NCI-H146 (cell line): ENCODE results near the gene HOXA2.

ENCODE experiments used
- DNase-seq: peaks from one replicate; lab custom pipeline; 2025; lab: John Stamatoyannopoulos, UW

HOXA2 gene

DNA sequence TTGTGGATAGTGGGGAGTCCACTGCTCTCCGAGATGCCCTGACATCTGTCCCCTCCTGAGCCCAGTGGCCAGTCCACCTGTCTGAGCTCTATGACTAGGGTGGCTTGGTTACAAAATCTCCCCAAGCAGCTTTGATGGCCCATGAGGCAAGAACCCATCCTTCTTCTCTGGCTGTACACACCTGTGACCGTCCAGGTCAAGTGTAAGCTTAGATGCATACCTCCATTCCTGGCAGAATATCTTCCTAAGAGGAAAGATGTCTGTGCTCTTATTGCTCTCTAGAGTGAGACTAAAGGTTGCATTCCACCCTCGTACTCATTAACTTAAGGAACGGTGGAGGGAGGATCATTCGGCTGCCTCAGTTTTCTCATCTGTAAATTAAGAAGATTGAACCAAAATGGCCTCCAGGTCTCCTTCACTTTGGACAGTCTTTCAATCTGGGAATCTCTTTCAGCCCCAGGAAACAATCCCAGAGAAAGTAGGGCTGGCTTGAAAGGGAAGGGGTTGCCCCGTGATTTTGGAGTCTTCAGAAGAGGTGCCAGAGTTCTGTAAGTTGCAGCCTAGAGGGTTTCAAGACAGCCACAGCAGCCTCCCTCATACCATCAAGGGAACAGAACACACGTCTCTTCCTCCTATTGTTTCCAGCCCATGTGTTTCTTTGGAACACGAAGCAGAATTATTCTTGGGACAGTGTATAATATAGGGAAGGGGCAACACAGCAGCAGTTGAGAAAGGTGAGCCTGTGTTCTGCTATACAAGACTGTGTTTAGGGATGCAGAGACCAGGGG is 22.6 kb upstream of the HOXA2 start:
- no peak for DNase-seq

DNA sequence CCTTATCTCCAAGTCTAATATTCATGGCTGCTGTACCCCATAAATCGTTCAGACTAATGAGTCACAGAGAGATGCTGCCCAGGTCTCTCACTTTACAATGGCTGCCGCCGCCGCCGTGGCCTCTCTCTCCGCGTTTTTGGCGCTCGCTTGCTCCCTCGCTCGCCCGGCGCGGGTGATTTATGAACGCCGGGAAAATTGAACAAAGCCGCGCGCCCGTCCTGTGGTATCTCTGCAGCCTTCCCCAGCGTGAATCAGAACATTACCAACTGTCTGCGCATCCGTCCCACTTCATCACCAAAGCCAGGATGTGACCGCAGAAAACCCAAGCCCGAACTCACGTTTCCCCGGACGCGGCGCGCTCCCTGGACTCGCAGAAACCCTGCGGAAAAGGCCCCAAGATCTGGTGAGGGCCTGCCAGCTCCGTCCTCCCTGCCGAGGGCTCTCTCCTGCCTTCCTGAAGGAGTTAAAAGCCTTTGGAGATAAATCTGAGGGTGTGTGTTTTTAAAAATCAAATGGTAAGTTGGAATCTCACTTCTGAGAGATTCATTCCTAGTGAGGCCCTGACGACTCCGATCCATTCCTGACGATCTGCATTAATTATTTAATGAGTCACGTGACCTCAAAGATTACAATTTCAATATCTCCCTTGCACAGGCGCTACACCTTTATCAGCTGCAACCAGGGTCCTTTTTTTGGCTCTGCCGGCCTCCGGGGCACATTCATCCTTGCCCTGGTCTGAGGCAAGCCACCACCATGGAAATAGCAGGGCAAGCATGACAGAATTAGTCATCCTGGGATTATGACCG is 21.8 kb upstream of the HOXA2 start:
- DNase-seq: no peak

DNA sequence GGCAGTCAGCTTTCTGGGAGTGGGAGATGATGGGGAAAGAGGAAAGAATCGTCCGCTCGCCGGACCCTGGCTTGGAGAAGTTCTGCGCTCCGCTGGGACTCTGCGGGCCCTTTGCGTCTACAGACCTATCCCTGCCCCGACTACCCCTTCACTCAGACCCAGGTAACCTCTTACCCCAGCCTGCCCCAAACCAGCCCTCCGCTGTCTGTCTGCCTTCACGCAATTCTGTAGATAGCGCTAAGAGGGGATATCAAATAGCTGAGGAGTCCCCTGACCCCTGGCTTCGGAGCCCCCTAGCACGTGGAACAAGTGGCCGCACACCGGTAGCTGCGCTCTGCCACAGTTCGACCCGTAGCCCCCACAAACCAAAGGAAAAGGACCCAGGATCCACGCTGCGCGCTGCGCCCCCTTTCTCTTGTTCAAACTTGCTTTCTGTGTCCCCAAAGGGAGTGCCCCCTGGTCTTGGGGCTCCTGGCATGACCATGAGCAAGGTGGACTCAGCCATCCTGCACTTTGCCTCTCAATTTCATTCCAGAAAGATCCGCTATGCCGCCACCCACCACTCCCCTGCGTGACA is 21.1 kb upstream of the HOXA2 start:
- DNase-seq: no peak

DNA sequence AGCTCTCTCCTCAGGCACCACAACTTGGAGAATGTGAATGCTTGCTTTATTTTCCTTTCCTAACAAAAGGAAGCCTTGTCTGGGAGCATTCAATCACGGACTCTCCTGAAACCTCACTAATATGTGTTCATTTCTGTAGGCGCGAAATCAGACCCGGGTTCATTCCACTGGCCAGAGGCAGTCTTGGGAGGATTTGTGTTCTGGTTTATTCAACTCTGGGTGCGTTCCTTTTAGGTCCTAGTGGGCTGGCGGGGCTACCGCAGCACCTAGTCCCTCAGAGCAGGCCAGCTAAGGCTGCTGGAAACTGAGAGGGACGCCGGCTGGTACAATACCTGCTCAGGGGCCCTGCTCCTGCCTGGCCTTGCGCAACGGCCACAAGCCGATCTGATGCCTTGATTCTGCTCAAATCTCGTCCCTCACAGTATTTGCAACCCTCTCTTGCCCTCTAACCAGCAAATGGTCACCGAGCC is 20.6 kb upstream of the HOXA2 start:
- no peak for DNase-seq

DNA sequence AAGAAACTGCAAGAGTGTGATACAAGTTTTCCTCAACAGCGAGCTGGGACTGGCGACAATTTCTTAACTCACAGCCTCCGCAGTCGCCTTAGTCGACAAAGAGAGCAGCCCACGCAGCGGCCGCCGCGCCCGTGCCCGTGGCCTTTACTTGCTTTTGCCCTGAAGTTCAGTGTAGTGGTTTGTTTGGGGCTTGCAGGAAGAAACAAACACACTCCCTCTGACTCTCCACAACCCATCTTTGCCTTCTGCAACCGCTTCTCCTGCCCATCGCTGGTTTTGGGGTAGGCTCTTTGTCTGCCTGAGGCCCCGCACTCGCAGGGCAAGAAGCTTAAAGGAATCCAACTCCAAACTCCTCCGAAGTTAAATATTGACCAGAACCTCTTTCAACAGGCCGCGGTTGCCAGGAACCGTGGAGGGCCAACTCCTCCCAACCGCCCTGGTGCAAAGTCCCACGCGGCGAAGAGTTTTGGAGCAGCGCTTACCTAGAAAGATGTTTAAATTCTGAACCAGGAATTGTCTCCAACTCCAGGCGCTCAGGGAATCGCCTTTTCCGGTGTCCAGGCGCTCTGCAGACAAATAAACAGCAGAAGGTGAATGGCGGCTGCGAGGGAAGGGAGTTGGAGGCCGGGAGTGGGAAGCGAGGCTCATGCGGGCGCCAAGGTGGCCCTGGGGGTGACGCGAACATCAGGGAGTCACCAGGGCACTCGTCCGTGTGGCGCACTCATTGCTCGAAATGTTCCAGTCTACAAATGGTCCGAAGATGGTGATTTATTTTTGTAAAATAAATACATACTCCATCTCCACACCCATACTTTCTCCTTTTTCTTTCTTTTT is 19.8 kb upstream of the HOXA2 start:
- DNase-seq: no peak

DNA sequence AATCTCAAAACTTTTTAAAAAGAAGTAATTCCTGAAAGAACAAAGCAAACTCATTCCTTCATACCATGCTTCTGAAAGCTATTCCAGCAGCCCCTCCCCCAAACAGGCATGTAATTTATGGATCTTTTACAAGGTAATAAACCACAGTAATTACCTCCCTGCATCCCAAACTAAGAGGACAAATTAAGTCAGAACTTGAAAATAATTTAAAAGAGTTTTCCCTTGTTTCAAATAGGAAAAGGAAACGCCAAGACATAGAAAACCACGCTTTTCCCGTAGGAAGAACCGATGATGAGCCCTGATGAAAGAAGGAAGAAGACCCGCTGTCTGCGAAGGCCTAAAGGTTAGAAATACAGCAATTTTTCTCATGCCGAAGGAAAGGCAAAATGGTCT is 19.2 kb upstream of the HOXA2 start:
- no peak for DNase-seq

DNA sequence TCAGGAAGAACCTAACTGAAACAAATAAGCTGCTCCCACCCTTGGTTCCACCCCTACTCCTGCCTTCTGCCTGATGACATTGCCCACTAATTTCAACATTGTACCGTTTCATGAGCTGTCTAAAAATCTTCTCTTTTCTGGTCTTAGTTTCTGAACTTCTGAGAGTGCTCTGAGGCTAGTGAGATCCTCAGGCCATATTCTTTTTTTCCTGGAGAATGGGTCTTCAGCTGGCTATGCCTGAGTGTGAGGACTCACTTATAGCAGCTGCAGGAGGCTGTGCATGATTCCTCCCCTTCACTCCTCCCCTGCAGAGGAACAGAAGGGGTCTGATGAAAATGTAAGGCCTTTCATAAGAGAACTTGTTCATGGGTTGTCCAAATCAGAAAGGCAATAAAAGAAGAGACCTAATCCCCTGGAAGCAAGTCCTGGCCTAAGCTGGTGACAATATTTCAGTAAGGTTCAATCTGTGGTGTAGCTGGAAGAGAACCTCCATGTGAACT is 17.0 kb upstream of the HOXA2 start:
- no peak for DNase-seq

DNA sequence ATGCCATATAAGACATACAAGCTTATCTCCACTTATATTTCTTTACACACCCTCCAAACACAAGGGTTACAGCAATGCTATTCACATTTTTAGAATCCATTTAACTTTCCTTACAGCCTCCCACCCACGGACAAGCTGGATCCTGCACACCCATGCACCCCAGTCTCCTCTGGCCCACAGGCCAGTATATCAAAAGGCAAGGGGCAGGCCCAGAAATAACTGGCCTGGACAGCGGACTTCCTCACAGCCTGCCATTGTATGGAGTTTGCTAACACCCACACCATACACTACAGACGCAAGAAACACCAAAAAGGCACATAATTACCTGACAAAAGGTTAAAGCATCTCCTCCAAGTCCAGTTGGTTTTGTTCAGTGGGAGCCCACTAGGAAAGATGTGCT is 16.1 kb upstream of the HOXA2 start:
- no peak for DNase-seq

DNA sequence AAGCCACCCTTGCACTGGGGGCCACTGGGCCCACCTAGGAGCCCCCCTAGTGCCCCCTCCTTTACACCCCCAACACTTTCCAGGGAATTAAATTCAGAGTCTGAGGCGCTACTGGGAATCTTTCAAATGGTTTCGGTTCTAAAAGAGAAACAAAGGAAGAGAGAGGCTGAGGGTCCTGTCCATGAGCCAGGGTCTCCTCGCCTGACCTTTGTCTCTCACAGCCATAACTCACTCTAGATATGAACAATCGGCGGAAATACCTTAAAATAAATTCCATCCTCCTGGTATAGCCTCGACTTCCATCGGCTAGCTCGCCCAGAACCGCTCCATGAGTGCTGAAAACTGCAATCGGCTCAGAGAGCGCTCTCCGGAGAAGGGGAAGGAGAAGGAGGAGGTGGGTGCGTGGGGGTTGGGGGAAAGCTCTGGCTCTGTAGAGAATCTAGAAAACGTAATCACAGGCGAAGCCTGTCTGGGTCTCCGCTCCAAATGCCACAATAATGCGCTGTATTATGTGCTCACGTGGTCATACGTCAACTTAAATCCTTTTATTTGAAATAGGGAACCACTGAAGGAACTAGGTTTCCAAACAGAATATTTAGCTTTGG is 15.5 kb upstream of the HOXA2 start:
- DNase-seq: no peak

DNA sequence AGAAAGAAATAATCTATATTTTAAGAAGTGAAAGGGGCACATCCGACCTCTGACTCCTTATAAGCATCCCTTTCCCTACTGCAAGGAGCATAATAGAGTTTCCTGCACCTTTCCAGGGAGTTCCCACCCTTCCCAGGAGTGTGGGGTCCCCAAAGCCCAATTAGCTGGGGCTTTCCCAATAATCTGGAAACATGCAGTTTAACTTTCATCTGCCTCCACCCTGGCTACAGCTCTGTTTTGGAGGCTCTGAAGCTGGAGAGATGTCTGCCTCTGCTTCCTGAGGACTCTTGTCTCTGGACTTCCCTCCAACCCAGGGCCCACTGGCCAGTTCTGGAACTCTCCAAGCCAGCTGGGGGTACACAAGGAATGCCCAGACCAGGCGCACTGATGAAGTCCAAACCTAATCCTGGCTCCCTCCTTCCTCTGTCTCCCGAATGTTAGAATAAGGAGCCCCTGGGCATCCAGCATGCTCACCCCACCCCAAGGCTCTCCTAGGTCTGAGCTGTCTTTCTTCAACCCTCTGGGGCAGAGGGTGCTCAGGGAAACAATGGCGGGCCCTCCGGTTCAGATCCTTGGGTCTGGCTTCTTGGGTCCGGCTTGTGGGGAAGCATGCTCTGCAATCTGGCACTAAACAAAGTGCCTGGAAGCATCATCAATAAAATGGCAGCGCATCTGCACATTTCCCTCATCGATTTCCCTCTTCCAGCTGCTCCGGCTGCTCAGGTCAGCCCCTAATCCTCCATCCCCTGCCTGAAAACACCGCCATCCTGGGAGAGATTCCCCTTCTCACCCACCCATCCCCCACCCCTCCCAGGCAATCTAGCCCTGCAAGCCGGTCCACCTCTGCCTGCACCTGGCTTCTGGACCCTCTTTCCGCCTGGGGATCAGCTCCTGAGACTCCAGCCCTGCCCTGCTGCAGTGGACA is 14.7 kb upstream of the HOXA2 start:
- DNase-seq: no peak

DNA sequence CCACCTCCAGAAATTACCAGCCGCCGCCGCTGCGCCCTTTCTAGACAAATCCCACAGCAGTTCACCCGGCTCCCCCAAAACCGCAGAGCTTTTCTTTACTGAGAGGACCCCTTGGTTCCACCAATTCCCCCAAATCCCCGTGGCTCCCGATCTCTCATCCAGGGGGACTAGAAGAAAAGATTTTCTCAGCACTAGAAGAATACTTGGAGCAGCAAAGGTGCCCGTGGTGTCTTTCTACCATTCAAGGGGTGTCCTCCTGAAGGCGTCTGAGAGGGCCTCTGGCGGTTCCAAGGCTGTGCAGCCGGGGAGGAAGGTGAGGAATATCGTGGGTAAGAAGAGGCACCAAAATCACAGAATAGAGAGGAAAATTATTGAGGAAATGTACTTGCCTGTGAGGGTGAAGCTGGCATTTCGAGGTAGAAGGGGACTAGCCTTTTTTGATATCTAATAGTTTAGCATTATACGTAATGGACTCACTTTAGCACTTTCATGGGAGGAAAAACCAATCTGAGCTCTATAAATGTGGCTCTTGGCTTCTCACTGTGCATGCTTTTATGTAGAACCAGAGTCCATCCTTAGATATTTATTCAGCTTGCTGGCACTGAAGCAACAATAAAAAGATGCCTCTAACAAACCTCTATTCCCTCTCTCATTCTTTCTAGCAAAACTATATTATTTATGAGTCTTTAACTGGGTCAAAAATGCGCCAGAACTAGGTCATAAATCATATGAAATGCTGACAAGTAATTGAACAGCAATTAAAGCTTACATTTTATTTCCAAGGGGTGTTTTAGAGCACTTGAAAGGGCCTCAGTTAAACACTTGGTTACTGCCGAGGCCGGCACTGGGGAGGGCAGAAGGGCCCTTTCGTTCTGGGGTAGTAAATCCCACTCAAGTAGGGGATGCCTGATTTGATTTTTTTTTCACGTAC is 13.8 kb upstream of the HOXA2 start:
- no peak for DNase-seq

DNA sequence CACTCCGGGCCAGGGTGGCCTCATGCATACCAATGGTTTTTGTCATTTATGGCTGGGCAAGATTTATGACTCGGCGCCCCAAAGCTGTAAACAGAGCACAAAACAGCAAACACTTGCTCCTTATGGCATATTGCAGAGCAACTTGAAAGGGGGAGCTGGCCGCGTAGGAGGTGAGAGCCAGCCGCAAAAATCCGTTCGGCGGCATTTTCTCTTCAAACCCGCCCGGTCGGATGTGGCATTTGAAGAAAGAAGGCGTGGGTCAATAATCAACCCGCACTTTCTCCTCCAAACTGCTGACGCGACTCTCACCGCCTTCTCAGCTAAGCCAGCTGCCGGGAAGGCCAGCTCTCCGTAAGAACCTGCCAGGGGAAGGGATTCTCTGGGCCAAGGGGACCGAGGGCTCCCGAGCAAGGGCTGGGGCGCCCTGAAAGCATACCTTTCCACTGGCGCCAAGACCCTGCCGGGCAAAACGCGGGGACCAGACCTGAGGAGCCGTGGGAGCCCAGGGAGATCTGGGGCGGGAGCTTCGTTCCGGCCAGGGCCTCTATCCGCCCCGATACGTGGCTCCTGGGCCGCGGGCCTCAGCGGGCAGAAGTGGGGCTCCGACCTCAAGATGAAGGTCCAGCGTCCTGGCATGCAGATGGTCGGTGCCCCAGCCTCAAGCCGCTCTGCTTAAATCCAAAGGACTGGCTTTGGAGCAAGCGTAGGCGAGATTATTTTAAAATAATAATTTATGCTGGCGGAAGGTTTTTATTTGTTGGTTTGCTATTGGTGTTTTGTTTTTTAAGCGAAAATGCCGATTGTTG is 12.9 kb upstream of the HOXA2 start:
- no peak for DNase-seq

DNA sequence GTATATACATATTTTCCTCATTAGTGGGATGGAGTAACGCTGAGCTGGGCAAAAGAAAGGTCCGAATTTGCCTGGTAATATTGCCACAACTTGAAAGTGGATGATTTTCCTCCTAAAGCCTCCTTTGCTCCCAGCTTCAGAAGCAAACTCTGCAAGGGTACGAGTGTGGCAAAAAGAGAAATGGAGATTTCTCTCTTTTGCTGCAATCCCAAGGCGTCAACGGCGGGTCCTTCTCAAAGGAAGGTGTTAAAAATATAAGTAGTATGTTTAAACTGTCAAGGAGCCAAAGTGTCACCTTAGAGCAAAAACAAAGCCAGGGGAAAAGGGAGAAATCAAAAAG is 12.4 kb upstream of the HOXA2 start:
- no peak for DNase-seq

DNA sequence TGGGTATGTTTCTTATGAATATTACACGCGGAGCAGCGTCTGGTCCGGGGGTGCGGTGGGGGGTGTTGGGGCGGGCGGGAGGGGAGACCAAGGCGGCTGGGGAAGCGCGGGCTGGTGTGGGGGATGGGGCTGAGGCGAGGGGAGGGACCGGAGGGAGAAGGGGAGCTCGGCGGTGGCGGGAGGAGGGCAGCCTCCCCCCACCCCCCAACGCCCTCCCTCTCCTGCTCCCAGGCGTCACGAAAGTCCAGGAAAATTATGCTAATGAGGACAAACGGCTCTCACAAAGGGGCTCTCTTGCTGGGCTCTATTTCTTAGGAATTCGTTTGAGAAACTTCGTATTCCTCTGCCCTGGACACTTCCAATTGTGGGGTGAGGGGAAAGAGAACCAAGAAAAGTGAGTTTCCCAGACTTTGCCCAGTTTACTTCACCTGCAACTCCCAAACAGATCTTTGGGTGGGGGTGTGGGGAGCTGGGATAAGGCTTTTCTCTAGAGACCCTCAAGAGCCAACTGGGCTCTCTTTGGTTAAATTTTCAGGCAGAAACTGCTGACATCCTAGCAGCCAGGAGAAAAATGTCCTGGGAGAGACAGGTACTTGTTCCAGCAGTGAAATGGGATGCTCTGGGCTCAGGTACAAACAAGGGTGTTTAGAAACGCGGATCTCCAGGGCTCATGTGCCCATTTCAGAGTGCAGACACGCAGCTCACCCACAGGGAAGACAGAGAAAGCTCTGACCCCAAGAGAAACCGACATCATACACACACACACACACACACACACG is 11.7 kb upstream of the HOXA2 start:
- peak; percentile 62 for DNase-seq

DNA sequence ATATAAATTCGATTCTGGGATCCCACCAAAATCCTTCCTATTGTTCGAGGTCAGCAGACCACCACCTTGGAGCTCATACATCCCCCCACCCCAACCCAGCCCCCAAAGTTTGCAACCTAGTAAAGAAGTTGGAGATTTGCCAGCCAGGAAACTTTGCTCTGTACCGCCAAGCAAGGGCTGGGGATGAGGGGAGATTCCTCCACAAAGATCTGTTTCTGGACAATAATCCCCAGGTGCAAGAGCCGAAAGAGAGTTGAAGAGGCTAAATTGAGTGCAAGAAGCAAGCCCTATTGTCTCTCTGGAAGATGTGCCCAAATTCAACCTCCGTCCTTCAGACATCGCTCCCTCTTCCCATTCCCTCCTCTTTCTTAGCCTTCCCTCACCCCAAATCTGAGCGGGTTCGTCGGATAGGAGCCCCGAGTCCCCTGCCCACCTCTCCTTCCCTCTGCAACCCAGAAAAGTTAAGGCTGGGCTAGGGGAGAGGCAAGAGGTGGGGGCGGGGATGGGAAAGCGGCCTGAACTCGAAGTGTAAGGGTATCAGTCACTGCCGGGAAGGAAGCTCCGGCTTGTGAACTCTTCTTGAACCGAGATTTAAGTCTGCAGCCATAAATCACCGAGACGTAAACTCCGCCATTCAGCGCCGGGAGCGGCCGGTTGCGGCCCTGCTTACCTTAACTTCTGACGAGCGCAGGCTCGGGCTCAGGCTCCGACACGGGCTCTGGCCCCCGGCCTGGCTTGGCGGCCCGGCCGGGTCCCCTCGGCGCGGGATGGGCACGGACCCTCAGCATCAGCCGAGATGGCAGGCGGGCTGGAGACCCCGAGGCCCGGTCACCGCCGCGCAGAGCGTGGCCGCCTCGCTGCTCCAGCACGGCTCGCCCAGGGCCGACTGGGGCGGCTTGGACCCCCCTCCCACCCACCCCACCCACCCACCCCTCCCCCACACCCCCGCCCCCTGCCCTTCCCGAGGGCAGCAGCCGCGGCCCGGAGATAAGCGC is 10.8 kb upstream of the HOXA2 start:
- DNase-seq: peak; percentile 33

DNA sequence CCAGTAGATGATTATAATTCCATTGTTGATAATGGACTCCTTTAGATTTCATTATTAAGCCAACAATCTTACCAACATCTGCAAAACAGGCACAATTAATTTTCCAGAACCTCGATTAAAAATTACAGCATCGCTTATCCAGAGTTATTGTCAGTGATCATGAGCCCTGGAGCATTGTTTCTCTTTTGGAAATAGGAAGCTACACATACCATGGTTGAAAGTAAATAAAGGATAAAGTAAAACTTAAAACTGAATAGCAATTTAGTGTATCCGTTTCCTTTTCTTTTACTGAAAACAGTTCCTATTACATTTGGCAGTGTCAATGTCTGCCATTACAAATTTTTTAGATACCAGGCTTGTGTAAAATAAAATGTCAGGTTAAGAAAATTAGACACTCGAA is 9.9 kb upstream of the HOXA2 start:
- DNase-seq: no peak
